NCI-H2227 (cell line): ENCODE measurements around the gene ETV6.

Experiments used
- DNase-seq: peaks from one replicate; lab custom pipeline; 2025; ENCODE audit not compliant: unreplicated experiment; lab: John Stamatoyannopoulos, UW

ETV6 gene

DNA sequence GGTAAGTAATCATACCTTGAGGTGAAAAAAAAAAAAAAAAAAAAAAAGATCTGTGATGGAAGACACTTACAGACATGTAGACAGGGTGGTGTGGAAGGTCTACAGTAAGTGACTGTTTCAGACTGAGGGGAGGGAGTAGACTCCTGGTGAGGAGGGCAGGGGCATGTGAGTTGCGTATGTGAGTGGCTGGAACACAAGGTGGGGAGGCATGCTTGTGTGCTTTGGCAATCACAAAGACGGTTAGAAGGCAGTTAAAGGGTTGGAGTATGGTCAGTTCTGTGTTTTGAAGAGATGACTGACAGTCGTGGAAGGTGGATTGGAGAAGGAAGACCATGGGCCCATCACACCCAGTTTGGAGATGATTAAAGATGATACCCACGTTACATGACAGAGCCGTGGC lies 65.2 kb downstream of the ETV6 start:
- no peak for DNase-seq

DNA sequence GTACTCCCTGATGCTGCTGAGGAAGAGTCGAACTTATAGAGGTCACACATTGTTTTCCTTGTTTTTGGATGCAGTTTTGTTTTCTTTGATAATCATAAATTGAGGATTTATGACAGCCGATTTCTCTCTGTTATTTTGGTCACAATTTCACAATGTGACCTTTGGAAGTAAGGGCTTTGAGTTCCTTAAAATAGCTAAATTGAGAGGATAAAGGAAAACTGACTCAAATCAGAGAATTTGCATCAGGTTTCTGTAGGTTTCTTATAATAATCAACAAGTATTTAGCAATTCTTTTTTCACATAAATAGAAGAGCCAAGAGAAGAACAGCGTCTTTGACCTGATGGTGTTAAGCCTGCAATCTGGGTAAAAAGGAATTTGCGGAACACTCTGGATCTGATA lies 66.1 kb downstream of the ETV6 start:
- DNase-seq, result no peak

DNA sequence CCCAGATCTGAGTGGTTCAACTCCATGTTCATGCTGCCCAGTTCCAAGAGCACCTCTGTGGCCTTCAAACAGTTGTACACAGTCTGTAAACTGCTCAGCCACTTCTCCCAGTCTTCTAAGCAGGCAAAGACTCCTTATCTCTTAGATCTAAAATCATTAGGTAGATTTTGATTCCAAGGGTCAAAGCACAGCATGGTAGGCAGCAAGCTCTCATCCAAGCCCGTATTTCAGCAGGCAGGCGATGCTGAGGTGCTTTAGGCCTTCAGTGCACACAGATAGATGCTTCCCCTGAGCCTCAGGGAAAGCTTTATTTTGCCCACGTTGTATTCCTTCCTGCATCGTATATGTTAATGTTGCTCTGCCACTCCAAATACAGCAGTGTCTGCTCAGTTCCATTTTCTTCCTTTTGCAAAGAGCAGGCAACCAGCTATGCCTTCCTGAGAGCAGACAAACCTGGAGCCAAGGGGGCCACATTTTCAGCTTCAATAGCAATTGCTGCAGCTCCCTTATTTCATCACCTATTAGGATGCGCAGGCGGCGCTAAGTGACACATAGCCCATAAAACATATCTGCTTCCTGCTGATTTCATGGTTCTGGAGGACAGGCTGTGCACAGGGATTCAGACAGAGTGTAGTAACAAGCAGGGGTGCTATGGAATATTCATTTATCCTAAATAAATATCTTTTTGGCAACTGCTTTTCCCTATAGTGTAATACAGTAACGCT lies 67.5 kb downstream of the ETV6 start:
- DNase-seq, result no peak

DNA sequence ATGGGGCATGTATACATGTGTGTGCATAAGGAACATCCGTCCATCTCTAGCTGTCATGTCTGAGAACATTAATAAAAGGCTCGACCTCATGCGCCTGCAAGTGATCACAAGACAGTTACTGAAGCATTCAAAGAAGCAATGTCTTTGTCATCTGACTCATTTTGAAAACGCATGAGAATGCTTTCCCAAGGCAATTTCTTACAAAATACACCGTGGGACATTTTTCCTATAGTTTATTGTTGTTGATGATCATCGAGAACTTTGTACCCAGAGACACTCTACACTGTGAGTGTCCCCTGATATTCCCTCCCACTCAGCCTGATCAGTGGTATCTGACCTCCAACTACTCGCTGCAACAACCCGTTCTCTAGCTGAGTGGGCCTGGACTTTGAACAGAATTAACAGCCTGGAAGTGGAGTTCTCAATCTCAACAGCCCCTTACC lies 68.1 kb downstream of the ETV6 start:
- no peak for DNase-seq

DNA sequence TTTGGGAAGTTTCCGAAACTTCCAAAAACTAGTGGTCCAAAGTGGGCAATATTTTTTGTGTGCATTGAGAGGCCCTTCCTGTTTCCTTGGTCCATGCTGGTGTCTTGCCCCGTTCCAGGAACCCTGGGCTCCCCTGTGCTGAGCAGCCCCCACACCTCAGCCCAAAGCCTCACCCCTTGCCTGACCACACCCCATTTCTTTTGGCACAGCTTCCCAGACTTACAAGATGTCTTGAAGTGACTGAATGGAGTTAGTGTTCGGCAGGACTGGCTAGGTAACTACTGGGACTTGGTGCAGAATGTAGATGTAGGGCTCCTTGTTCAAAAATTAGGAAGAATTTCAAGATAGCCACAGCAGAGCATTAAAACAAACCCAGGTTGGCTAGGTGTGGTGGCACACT lies 68.6 kb downstream of the ETV6 start:
- DNase-seq, result no peak

DNA sequence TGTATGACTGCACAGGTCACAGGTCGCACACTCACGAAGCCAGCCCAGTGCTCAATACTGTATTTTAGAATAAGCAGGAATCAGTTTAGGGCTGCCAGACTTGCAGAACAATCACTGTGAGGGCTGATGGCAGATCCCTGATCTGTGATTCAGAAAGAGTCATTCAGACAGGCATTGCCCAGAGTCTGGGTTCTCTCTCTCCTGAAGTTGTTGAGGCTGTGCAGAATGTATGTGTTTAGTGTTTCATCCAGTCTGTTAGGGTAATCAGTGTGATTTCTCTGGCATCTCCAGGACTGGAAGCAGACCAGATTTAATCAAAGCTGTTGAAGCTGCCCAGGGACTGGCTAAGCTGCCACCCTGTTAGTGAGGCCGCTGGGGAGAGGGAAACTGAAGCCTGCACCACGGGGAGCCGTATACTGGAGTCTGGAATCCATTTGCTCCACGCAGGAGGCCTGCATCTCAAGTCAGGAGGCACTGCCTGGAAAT lies 69.3 kb downstream of the ETV6 start:
- no peak for DNase-seq

DNA sequence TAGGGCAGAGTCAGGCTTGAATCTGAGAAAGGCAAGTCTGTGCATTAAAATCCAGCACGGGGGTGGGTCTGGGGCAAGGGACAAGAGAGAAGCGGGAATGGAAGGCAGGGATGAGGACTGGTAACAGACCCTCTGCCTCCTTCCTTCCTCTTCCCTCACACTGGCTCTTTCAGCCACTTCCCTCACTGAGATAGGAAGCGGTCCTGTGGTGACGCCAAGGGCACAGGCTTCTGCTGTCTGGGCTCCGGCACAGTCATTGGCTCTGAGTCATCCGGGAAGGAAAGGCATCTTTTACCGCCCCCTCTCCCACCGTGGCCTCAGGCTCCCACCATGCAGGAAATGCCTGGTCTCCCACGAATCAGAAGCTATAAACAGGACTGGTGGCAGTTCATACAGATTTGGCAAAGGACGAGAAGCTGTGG lies 70.2 kb downstream of the ETV6 start:
- DNase-seq, result no peak

DNA sequence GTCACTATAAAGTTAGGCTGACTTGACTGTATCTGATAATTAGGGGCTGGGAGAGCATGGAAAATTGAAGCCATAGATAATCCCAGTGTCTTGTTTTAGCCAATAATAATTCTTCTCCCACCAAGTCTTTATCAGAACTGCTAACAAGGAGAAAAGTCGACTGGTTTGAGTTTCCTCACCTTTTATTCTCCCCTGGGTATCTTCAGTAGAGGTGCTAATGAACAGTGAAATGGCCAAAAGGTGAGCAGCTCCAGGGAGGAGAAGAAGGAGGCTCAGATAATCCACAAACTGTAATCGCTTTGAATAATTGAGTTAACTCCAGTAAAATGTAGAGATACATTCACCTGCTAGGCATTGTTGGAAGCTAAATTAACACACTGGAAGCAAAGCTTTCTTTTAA lies 72.6 kb downstream of the ETV6 start:
- no peak for DNase-seq

DNA sequence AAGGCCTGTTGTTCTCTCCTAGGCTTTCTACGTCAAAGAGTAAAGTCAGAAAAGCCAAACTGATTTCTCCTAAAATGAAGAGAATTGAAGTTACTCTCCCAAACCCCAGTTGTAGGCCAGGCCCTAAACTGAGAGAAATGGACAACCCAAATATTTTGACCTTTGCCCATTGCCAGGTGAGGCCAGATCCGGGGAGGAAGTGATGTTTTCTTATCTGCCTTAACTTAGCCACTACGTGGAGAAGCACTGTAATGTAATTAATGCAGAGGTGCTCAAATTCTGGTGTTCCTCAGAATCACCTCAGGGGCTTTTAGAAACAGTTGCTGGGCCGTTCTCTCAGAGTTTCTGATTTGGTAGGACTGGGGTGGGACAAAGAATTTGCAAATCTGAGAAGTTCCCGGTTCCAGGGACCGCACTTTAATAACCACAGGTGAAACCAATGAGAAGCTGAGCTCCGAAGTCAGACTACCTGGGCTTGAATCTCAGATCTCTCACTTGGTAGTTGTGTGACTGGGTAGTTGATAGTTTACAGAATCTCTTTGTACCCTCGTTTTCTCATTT lies 73.2 kb downstream of the ETV6 start:
- DNase-seq, result no peak

DNA sequence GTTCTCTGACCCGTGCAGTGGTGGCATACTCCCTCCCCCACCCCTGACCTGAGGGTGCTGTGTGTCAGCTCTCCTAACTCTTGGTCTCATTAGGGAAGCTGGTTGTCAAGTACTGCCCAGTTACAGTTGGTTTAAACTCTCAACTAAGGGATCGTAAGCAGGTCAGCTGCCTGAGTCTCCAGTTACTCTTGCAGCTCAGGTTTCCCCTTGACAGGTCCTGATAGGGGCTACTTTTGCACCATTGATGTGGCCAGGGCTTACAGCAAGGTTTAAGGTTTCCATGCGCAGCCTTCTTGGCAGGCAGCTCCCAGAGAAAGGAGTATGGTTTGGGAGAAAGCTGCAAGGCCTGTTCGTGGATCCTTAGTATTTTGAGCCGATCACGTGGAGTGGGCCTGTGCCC lies 74.5 kb downstream of the ETV6 start:
- DNase-seq, result no peak

DNA sequence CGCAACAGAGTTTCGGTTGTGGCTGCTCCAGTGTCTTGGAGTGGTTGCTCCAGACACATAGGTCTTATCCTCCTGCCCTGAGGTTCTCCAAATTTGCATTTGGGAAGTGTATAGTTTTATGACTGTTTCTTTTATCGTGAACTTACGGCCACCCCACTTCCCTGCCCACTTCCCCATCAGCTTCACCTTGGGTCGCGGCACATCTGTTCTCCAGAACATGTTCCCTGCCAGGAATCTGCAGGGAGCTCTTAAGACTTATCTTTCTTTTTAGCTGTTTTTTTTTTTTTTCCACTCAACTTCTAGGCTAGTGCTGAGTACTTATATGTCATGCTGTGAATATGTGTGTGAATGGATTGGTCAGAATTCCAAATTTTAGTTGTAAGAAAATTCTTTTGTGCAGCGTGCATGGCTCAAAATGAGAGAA lies 75.4 kb downstream of the ETV6 start:
- no peak for DNase-seq

DNA sequence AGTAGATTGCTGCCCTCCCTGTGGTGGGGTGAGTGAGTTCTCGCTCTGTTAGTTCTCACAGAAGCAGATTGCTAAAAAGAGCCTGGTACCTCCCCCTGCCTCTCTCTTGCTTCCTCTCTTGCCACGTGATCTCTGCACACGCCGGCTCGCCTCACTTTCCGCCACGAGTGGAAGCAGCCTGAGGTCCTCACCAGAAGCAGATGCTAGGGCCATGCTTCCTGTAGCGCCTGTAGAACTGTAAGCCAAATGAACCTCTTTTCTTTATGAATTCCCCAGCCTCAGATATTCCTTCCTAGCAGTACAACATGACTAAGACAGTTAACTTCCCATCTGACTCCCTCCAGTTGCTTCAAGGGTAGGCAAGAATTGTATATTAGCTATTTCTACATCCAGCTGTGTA lies 76.2 kb downstream of the ETV6 start:
- DNase-seq, result no peak

DNA sequence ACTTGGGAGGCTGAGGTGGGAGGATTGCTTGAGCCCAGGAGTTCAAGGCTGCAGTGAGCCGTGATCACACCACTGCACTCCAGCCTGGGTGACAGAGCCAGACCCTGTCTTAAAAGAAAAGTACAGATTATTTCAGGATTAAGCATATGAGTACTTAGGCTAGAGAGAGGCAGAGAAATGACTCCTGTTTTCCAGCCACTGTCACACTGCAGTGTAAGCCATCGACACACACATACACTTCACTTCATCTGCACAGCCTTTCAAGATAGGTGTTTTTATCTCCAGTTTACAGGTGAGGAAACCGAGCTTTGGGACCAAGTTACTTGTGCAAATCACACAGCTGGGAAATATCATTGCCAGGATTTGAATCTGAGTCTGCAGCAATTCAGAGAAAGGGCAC lies 77.2 kb downstream of the ETV6 start:
- no peak for DNase-seq

DNA sequence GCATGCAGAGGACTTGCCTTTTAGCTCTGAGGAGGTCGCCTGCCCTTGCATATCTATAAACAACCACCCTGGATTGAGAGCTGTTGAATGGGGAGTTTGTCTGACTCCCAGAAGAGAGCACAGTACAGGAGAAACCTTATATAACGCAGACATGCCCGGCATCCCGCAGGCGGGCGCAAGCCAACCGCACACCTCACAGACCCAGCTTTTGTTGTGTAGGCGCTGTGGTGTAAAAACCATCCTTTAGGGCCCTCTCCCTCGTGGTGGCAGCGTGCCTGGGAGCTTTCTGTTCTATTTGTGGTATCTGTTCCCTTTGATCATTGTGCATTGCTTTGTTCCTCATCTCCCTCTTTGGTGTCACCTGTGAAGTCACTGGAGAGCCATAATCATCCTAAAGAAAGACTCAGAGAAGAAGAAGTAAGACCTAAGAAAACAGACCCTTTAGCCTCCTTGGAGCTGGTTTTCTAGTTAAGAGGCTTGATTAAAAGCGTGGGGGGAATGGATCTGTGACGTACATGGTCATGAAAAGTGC lies 77.7 kb downstream of the ETV6 start:
- DNase-seq, result no peak

DNA sequence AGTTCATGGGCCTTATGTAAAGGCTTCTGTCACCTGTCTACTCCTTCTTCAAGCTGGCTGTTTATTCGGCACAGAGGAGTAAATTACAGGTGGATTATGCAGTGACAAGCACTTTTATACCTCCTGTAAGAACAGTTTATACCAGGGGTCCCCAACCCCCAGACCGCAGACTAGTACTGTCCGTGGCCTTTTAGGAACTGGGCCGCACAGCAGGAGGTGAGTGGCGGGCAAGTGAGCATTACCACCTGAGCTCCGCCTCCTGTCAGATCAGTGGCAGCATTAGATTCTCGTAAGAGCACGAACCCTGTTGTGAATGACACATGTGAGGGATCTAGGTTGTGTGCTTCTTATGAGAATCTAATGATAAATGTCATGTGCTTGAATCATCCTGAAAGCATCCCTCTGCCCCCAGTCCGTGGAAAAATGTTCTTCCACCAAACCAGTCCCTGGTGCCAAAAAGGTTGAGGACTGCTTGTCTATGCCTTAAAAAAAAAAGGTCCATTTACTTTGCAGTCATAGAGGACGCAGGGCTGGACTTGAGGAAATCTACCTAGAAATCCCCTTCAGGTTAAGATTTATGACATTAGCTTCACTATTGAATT lies 78.8 kb downstream of the ETV6 start:
- no peak for DNase-seq

DNA sequence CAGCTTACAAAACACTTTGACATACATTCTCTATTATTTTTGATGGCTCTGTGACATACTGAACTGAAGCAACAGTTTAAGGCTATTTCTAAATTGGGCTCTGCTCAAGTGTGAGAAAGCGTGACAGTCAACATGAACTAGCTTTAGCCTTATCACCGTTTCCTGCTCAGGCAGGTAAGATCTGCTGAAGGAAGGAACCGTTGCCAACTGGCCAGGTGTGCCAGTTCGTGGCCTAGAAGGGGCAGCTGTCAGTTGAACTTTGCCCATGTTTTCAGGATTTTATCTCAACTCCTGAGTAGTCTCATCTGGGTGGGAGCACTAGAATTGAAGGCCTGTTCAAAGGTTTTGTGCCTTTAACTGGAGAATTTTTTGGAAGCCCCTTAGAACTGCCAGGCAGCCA lies 79.5 kb downstream of the ETV6 start:
- DNase-seq, result no peak

DNA sequence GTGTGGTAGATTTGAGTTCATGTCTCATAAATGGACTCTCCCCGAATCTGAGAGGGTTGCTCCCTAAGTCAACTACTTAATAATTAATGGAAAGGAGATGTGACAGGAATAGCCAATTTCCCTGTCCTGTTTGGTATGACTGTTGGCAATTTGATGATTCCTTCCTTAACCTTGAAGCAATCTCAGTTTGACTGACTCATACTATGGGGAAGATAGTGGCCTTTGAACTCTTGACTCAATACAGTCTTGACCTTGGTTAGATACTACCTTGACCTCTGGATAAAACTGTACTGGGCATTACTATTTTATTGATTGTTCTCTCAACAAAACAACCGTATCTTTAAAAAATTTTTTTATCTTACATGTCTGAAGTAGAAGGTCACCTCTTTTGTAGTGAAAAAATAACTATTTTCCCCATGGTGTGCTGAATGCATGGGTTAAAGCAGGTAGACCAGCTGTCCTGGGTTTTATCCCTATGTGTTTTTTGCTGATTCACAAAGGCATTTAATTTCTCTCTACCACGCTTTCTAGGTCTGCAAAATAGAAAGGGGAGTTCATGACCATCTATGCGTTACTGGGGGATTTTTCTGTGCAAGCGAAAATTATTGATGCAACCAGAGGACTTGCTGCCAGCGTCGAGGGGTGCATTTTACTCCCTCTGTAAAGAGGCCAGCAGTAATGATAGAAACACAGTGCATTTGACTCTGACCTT lies 80.1 kb downstream of the ETV6 start:
- DNase-seq, result no peak

DNA sequence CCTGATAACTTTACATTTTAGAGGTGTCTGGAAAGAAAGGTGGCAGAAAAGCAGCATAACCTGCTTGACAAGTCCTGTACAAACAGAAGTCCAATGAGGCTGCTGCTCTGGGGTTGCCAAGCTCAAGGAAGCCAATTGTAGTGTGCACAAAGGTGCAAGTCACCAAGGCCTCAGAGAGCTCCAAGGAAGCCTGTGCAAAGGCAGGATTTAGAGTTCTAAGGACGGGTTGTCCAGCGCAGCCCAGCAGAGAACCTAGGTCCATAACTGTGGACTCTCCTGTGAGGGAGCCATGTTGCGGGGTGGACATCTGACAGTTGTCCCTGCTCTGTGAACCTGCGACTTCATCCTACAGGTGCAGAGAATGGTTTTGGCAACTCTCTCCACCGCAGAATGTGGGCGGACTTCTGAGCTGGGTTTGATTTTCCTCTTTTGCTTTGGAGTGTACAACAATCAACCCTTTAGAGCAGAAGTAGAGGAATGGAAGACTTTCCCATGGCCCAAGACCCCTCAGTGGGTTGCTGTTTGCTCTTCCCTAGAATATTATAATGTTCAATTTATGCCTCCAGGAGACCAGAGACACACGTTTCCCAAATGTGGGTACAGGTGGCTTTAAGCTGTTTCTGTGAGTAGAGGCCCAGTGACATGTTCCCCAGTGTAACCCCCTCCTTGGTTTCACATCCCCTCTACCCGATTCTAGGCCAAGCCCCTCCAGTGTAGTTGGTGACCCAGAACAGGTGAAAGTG lies 81.0 kb downstream of the ETV6 start:
- no peak for DNase-seq

DNA sequence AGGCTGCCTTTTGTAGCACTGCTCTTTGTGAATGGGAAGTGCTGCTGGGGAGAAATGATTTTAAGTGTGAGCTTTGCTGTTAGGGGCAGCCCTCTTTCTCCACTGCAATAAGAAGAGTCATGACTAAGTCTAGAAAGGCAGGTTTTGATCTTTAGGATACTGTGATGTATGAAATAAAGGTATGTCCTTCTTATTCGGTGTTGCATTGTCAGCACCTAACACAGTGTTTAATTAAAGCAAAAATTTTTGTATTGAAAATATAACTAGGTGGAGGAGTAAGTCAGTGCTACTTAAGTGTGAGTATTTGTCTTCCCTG lies 81.5 kb downstream of the ETV6 start:
- DNase-seq, result no peak

DNA sequence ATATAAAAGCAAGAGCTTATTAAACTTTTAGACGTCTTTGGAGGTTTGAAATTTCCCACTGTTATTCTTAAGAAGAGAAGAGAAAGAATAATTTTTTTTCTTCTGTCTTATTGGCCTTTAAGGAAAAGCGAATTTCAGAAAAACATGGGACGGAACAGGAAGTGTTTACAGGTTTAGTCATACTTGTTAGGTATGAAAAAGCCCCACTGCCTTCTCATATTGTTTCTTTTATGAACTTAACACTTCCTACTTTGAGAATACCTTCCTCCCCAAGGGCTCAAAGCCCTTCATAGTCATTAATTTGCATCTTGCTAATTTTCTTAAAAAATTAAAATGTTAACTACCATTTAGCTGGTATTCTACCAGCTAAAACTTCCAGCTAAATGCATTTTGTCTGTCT lies 82.0 kb downstream of the ETV6 start:
- DNase-seq, result no peak

DNA sequence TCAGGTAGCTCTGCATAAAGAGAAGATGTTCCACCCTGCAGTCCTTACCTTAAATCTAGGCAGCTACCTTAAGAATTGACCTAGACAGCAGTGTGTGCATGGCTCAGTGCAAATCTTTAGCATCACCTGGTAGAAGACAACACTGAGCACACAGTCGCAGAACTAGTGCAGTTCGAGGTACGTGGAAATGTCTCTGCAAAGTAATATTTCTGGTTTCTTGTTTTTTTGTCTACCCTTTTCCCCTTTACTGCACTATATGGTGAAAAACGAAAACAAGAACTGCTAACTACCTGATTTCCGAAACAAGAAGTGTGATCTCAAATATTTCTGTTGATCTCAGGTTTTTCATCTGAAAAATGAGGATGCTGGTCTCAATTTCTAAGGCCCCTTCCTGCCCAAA lies 82.5 kb downstream of the ETV6 start:
- no peak for DNase-seq
